SU-DHL-6 (cell line): ENCODE results near the gene PARP1.

Source experiments
- CTCF ChIP-seq: fragments of 200-600 bp; sonication (generic); IDR thresholded peaks from one replicate; pipeline ENCODE4 v1.5.1; 2017; ENCODE audit warnings: antibody characterized with exemption, mild to moderate bottlenecking, low read length, moderate library complexity; ENCODE audit not compliant: insufficient read depth, poor library complexity, severe bottlenecking
- EZH2phosphoT487 ChIP-seq: fragments of 200-600 bp; sonication (generic), shearing (Covaris generic); conservative IDR thresholded peaks from 2 replicates; pipeline ENCODE4 v1.6.1; 2018; ENCODE audit warnings: mild to moderate bottlenecking, antibody characterized with exemption, low read length, moderate library complexity, mixed read lengths

GRCh38 chr1:226355669-226356551, 52.0 kb downstream of the PARP1 start:
- no peak for TF ChIP-seq CTCF
- TF ChIP-seq EZH2phosphoT487, result no peak
